CD4-positive, alpha-beta T cell treated with Interleukin-2 at 100 ng/mL for 4 hours (primary cell): ENCODE data around the gene EFNA2.
A peak's percentile ranks its signal among the peaks of the same experiment; 100 is the strongest.

Experiments
- DNase-seq: peaks from one replicate; pipeline ENCODE4 v3.0.0-alpha.2; 2020; ENCODE audit warnings: low spot score

EFNA2 gene

GRCh38 chr19:1260749-1261537, 24.7 kb upstream of the EFNA2 start:
- DNase-seq: peak; percentile 98

GRCh38 chr19:1261538-1261797, 24.2 kb upstream of the EFNA2 start:
- no peak for DNase-seq

- peak; percentile 35 for DNase-seq
These were observed 23.7 kb upstream of the EFNA2 start for GRCh38 chr19:1261798-1262622.

- no peak for DNase-seq
These were observed 23.0 kb upstream of the EFNA2 start for GRCh38 chr19:1262623-1263123.

- DNase-seq: no peak
These were observed 22.5 kb upstream of the EFNA2 start for GRCh38 chr19:1263188-1263587.

- DNase-seq: no peak
These were observed 20.7 kb upstream of the EFNA2 start for GRCh38 chr19:1264801-1265614.

GRCh38 chr19:1265615-1266128, 20.0 kb upstream of the EFNA2 start:
- peak; percentile 50 for DNase-seq

- peak; percentile 90 for DNase-seq
These were observed 19.4 kb upstream of the EFNA2 start for GRCh38 chr19:1266129-1266915.

GRCh38 chr19:1266916-1267476, 18.7 kb upstream of the EFNA2 start:
- peak; percentile 69 for DNase-seq

GRCh38 chr19:1267477-1268225, 18.0 kb upstream of the EFNA2 start:
- no peak for DNase-seq

- no peak for DNase-seq
These were observed 17.2 kb upstream of the EFNA2 start for GRCh38 chr19:1268226-1269064.

- DNase-seq: peak; percentile 99
These were observed 16.6 kb upstream of the EFNA2 start, which contains the start of gene CIRBP for GRCh38 chr19:1269065-1269477. CIRBP (plus strand) TSS chr19:1269332; CDS start chr19:1270934, 1,602 bp downstream.

GRCh38 chr19:1269478-1270212, 16.0 kb upstream of the EFNA2 start:
- DNase-seq: peak; percentile 86

GRCh38 chr19:1270213-1270853, 15.3 kb upstream of the EFNA2 start:
- DNase-seq: peak; percentile 19

GRCh38 chr19:1270854-1271527, 14.7 kb upstream of the EFNA2 start:
- no peak for DNase-seq

- no peak for DNase-seq
These were observed 13.9 kb upstream of the EFNA2 start for GRCh38 chr19:1271528-1272422.
